ENCODE data around the gene PRKACA.

DNA sequence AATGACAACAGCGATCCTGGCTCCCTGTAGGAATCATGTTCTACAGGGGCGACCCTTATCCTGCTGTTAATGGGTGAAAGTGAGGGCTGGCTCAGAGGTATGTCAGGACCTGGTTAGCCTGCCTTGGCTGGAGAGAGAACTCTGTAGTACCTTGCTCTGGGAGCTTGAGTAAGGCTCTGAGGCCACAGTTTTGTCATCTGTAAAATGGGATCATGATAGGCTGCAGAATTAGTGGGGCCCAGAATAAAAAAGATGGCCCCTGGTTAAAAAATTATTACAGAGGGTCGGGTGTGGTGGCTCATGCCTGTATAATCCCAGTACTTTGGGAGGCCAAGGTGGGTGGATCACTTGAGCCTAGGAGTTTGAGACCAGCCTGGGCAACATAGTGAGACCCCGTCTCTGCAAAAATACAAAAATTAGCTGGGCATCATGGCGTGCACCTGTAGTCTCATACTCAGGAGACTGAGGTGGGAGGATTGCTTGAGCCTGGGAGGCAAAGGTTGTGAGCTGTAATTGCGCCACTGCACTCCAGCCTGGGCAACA, 16.5 kb downstream of the PRKACA start:
- TF ChIP-seq CREB1 (IDR thresholded peaks at IDR 0.05; ENCODE audit: low read depth) (no peak), RAD21 (IDR thresholded peaks at IDR 0.05; ENCODE audit: insufficient read depth, low read depth, low read length) (no peak), POLR2A (IDR thresholded peaks at IDR 0.05; ENCODE audit: low read depth, low read length) (no peak), SIN3A (IDR thresholded peaks at IDR 0.05; ENCODE audit: low read depth, low read length) (no peak), KAT2A (conservative IDR thresholded peaks at IDR 0.05; ENCODE audit: control insufficient read depth, low read depth, low read length) (no peak), ZNF274 (IDR thresholded peaks at IDR 0.05; ENCODE audit: insufficient read depth, insufficient read length) (no peak), IRF4 (IDR thresholded peaks at IDR 0.05; ENCODE audit: low read depth, low read length) (no peak)
- TF ChIP-seq, protein P1, sequence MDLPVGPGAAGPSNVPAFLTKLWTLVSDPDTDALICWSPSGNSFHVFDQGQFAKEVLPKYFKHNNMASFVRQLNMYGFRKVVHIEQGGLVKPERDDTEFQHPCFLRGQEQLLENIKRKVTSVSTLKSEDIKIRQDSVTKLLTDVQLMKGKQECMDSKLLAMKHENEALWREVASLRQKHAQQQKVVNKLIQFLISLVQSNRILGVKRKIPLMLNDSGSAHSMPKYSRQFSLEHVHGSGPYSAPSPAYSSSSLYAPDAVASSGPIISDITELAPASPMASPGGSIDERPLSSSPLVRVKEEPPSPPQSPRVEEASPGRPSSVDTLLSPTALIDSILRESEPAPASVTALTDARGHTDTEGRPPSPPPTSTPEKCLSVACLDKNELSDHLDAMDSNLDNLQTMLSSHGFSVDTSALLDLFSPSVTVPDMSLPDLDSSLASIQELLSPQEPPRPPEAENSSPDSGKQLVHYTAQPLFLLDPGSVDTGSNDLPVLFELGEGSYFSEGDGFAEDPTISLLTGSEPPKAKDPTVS (IDR thresholded peaks at IDR 0.05; ENCODE audit: low read depth, low read length) = no peak
- TF ChIP-seq, protein P2, sequence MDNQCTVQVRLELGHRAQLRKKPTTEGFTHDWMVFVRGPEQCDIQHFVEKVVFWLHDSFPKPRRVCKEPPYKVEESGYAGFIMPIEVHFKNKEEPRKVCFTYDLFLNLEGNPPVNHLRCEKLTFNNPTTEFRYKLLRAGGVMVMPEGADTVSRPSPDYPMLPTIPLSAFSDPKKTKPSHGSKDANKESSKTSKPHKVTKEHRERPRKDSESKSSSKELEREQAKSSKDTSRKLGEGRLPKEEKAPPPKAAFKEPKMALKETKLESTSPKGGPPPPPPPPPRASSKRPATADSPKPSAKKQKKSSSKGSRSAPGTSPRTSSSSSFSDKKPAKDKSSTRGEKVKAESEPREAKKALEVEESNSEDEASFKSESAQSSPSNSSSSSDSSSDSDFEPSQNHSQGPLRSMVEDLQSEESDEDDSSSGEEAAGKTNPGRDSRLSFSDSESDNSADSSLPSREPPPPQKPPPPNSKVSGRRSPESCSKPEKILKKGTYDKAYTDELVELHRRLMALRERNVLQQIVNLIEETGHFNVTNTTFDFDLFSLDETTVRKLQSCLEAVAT (IDR thresholded peaks at IDR 0.05) = no peak
- TF ChIP-seq, protein P3, sequence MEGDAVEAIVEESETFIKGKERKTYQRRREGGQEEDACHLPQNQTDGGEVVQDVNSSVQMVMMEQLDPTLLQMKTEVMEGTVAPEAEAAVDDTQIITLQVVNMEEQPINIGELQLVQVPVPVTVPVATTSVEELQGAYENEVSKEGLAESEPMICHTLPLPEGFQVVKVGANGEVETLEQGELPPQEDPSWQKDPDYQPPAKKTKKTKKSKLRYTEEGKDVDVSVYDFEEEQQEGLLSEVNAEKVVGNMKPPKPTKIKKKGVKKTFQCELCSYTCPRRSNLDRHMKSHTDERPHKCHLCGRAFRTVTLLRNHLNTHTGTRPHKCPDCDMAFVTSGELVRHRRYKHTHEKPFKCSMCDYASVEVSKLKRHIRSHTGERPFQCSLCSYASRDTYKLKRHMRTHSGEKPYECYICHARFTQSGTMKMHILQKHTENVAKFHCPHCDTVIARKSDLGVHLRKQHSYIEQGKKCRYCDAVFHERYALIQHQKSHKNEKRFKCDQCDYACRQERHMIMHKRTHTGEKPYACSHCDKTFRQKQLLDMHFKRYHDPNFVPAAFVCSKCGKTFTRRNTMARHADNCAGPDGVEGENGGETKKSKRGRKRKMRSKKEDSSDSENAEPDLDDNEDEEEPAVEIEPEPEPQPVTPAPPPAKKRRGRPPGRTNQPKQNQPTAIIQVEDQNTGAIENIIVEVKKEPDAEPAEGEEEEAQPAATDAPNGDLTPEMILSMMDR (IDR thresholded peaks at IDR 0.05 in 2 of 3, conservative IDR thresholded peaks at IDR 0.05 in 1 of 3; ENCODE audit: control insufficient read depth in 2 of 3, extremely low read depth in 1 of 3, insufficient read depth in 1 of 3, low read depth in 3 of 3, low read length in 3 of 3) = no peak

Measured in GM12878 (cell line).